ENCODE results near the gene INPP5D. TPM values are rescaled to one million over a fixed set of nuclear protein-coding genes. Genes with fewer than 3 reads are reported as not detected.

The INPP5D gene
- total RNA-seq, 3 donors from 2014 or later: 8.2 to 14.4 (median 9.1) TPM

DNA sequence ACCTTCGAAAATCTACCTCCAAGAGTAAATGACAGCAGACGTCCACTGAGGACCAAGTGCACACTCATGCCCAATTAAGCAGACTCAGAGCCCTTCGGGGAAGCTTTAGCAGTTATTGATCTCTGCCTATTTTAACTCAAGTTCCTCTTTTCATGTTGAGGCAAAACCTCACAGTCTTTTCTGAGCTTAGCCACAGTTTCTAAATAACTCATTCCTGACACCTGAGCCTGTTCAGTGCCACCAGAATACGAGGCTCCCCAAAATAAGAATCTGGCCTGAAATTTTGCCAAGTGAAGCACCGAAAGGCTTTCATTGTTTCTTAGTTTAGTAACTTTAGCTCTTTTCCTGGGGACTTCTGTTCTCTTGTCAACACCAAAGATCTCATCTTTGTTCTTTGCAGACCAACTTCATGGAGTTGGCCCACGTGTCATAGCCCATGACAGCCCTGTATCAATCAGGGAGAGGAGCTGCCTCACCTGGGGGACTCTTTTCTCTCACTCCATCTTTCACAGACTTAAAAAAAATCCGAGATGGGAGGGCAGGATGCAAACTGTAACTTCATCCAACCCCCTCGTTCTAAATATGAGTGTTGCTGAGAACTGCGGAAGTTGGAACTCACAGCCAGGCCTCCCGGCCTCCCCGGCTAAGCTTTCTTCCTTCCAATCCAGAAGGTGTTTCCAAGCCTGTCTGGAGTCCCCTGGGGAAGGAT is 22.2 kb downstream of the INPP5D start:
- no peak overlapping the region for H3K4me3 ChIP-seq

GRCh38 chr2:233082931-233083755 is 23.0 kb downstream of the INPP5D start:
- ATAC-seq (peak; percentile 4), DNase-seq (no peak)
- peaks cover 21% of the 10 kb centered on the region for H3K4me1 ChIP-seq (ENCODE audit: low read depth)

More for the DNA sequence above, 22.2 kb downstream of the INPP5D start:
- no peak for DNase-seq
- intact Hi-C loops (cut with DNase I, micrococcal nuclease): no loop called here
- no peak for TF ChIP-seq CTCF (IDR thresholded peaks at IDR 0.05)
- no peak for ATAC-seq
- H3K9me3 ChIP-seq: no peaks in the 10 kb centered on the region
- H3K4me1 ChIP-seq (ENCODE audit: low read depth): peaks cover 21% of the 10 kb centered on the region
- no peaks in the 10 kb centered on the region for H3K36me3 ChIP-seq (ENCODE audit: low read depth)

DNA sequence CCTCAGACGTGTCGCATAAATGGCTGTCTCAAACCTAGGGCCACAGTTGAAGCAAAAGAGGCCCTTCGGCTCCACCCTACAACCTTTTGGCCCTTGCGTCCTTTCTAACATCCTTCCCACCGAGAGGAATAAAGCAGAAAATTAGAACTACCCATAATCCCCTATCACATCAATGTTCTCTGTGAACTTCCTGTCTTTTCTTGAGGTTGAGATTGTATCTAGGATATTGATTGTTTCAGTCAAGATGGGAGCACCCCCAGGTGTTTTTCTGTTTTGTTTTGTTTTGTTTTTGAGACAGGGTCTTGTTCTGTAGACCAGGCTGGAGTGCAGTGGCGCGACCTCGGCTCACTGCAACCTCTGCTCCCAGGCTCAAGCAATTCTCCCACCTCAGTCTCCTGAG is 23.6 kb downstream of the INPP5D start:
- Histone ChIP-seq H3K9me3 (no peaks in the 10 kb centered on the region), H3K4me3 (no peak overlapping the region), H3K4me1 (ENCODE audit: low read depth) (peaks cover 21% of the 10 kb centered on the region), H3K36me3 (ENCODE audit: low read depth) (no peaks in the 10 kb centered on the region)
- ATAC-seq (no peak), DNase-seq (no peak)
- intact Hi-C loops (cut with DNase I, micrococcal nuclease): no loop called here
- TF ChIP-seq CTCF (IDR thresholded peaks at IDR 0.05): no peak

More at GRCh38 chr2:233082931-233083755, 23.0 kb downstream of the INPP5D start:
- Histone ChIP-seq H3K36me3 (ENCODE audit: low read depth) (no peaks in the 10 kb centered on the region), H3K9me3 (no peaks in the 10 kb centered on the region), H3K4me3 (no peak overlapping the region)
- no peak for TF ChIP-seq CTCF (IDR thresholded peaks at IDR 0.05)
- intact Hi-C loops (cut with DNase I, micrococcal nuclease): no loop called here

- Histone ChIP-seq H3K4me1 (ENCODE audit: low read depth) (peaks cover 21% of the 10 kb centered on the region), H3K4me3 (no peak overlapping the region), H3K36me3 (ENCODE audit: low read depth) (no peaks in the 10 kb centered on the region), H3K9me3 (no peaks in the 10 kb centered on the region)
- peak in 2 of 3 donors; percentile 55 to 72 for DNase-seq
- TF ChIP-seq CTCF (IDR thresholded peaks at IDR 0.05): no peak
- ATAC-seq: peak; percentile 58
- intact Hi-C loops (cut with DNase I, micrococcal nuclease): no loop called here
These were observed 24.3 kb downstream of the INPP5D start for GRCh38 chr2:233084488-233084887.

GRCh38 chr2:233085037-233085838 is 25.1 kb downstream of the INPP5D start:
- Histone ChIP-seq H3K36me3 (ENCODE audit: low read depth) (no peaks in the 10 kb centered on the region), H3K4me1 (ENCODE audit: low read depth) (peaks cover 21% of the 10 kb centered on the region), H3K9me3 (no peaks in the 10 kb centered on the region), H3K4me3 (no peak overlapping the region)
- intact Hi-C loops (cut with DNase I, micrococcal nuclease): no loop called here
- TF ChIP-seq CTCF (IDR thresholded peaks at IDR 0.05): no peak
- ATAC-seq: no peak
- no peak for DNase-seq
